ENCODE data around the gene PDCD11. TPM values are rescaled to one million over a fixed set of nuclear protein-coding genes. Genes with fewer than 3 reads are reported as not detected.
"Not testable (repeated sequence)": the region's sequence is repeated elsewhere in the genome, so short reads cannot be mapped to it uniquely, and the experiment has no call there.

The PDCD11 gene
- polyA plus RNA-seq, 1 donor: 40.4 TPM

GRCh38 chr10:103417148-103417469, 20.7 kb downstream of the PDCD11 start:
- DNase-seq: not testable (repeated sequence)

- DNase-seq: no peak
Observed at GRCh38 chr10:103417601-103418000, 21.2 kb downstream of the PDCD11 start.

GRCh38 chr10:103419101-103419500, 22.7 kb downstream of the PDCD11 start:
- no peak for DNase-seq

- no peak for DNase-seq
Observed at GRCh38 chr10:103423748-103424147, 27.3 kb downstream of the PDCD11 start.

GRCh38 chr10:103427866-103428265, 31.4 kb downstream of the PDCD11 start:
- DNase-seq: no peak

GRCh38 chr10:103428989-103429643, 32.7 kb downstream of the PDCD11 start:
- DNase-seq: no peak

- no peak for DNase-seq
Observed at GRCh38 chr10:103429647-103430046, 33.2 kb downstream of the PDCD11 start.

GRCh38 chr10:103431902-103432301, 35.5 kb downstream of the PDCD11 start:
- DNase-seq: no peak

GRCh38 chr10:103433858-103434257, 37.4 kb downstream of the PDCD11 start:
- no peak for DNase-seq

GRCh38 chr10:103439776-103440175, 43.4 kb downstream of the PDCD11 start:
- no peak for DNase-seq

- DNase-seq: no peak
Observed at GRCh38 chr10:103440416-103440815, 44.0 kb downstream of the PDCD11 start.

GRCh38 chr10:103441206-103441605, 44.8 kb downstream of the PDCD11 start:
- DNase-seq: no peak

GRCh38 chr10:103441611-103442010, 45.2 kb downstream of the PDCD11 start:
- DNase-seq: no peak

- DNase-seq: no peak
Observed at GRCh38 chr10:103442031-103442461, 45.6 kb downstream of the PDCD11 start.

GRCh38 chr10:103443475-103444185, 47.2 kb downstream of the PDCD11 start:
- DNase-seq: no peak

GRCh38 chr10:103444478-103444877, 48.1 kb downstream of the PDCD11 start:
- no peak for DNase-seq

GRCh38 chr10:103445366-103445765, 48.9 kb downstream of the PDCD11 start:
- no peak for DNase-seq

- DNase-seq: no peak
Observed at GRCh38 chr10:103445767-103446567, 49.5 kb downstream of the PDCD11 start.

- no peak for DNase-seq
Observed at GRCh38 chr10:103447187-103447586, 50.8 kb downstream of the PDCD11 start.

- no peak for DNase-seq
Observed at GRCh38 chr10:103448746-103449145, 52.3 kb downstream of the PDCD11 start.

- DNase-seq: no peak
Observed at GRCh38 chr10:103449208-103450144, 53.0 kb downstream of the PDCD11 start.

GRCh38 chr10:103450201-103450695, 53.8 kb downstream of the PDCD11 start:
- no peak for DNase-seq
